ENCODE data around the gene NR4A1. TPM values are rescaled to one million over a fixed set of nuclear protein-coding genes. Genes with fewer than 3 reads are reported as not detected.

The NR4A1 gene
- total and polyA plus RNA-seq, 2 of the 13 experiments (the other 11 are each of a cell fraction or from before 2014, with no cell fraction given) = 5.7 to 15.2 TPM

- TF ChIP-seq SRSF1 (optimal IDR thresholded peaks at IDR 0.05; ENCODE audit: low read depth, low read length) = peak; percentile 67
- no peak for TF ChIP-seq ZNF562 (CRISPR knock-in tag; IDR thresholded peaks at IDR 0.05; ENCODE audit: borderline replicate concordance)
- no peak for TF ChIP-seq ZBTB10 (CRISPR knock-in tag; IDR thresholded peaks at IDR 0.05; ENCODE audit: borderline replicate concordance)
- no peak for TF ChIP-seq ELF4 (CRISPR knock-in tag; IDR thresholded peaks at IDR 0.05; ENCODE audit: borderline replicate concordance)
- TF ChIP-seq MAX (IDR thresholded peaks at IDR 0.05) = peak; percentile 32; the same call in 1 of the 2 replicates
- no peak for TF ChIP-seq ZNF460 (CRISPR knock-in tag; IDR thresholded peaks at IDR 0.05; ENCODE audit: borderline replicate concordance)
- no peak for TF ChIP-seq ESRRA (CRISPR knock-in tag; IDR thresholded peaks at IDR 0.05; ENCODE audit: low read depth)
- TF ChIP-seq SMAD9 (CRISPR knock-in tag; IDR thresholded peaks at IDR 0.05) = no peak
- peak; percentile 19; the same call in 1 of the 2 replicates for TF ChIP-seq FOSL2 (CRISPR knock-in tag; IDR thresholded peaks at IDR 0.05)
- TF ChIP-seq NFYC (CRISPR knock-in tag; IDR thresholded peaks at IDR 0.05) = no peak
- no peak for TF ChIP-seq BRF2 (CRISPR knock-in tag; IDR thresholded peaks at IDR 0.05)
- peak; percentile 28; the same call in 1 of the 2 replicates for TF ChIP-seq ZNF768 (CRISPR knock-in tag; IDR thresholded peaks at IDR 0.05)
- TF ChIP-seq RCOR2 (CRISPR knock-in tag; IDR thresholded peaks at IDR 0.05) = no peak
- TF ChIP-seq ZNF224 (CRISPR knock-in tag; IDR thresholded peaks at IDR 0.05) = no peak
- TF ChIP-seq ZMAT5 (CRISPR knock-in tag; IDR thresholded peaks at IDR 0.05; ENCODE audit: borderline replicate concordance, low read depth) = no peak
- TF ChIP-seq ZNF318 (CRISPR knock-in tag; IDR thresholded peaks at IDR 0.05) = no peak
- TF ChIP-seq POGZ (CRISPR knock-in tag; IDR thresholded peaks at IDR 0.05) = 0 out of 2 replicates have a peak, but pooled peaks have one; percentile 17
- no peak for TF ChIP-seq ZNF292 (CRISPR knock-in tag; IDR thresholded peaks at IDR 0.05; ENCODE audit: borderline replicate concordance, low read depth)
Observed at GRCh38 chr12:52010152-52010622, 41.1 kb upstream of the NR4A1 start (continued).

Data from HepG2 (cell line).